Stimulated activated CD4-positive, alpha-beta T cell treated with anti-CD3 and anti-CD28 coated beads, TNF-alpha, amount 100 ng/mL, for 24 hours (primary cell): ENCODE results near the gene EIF4H.
"Not testable (repeated sequence)": the region's sequence is repeated elsewhere in the genome, so short reads cannot be mapped to it uniquely, and the experiment has no call there.

ENCODE experiments used
- DNase-seq, 3 experiments: peaks; one replicate each; pipeline ENCODE4 v3.0.0-alpha.2; 2020; ENCODE audit warnings: low read depth in 3 of 3

Gene EIF4H

DNA sequence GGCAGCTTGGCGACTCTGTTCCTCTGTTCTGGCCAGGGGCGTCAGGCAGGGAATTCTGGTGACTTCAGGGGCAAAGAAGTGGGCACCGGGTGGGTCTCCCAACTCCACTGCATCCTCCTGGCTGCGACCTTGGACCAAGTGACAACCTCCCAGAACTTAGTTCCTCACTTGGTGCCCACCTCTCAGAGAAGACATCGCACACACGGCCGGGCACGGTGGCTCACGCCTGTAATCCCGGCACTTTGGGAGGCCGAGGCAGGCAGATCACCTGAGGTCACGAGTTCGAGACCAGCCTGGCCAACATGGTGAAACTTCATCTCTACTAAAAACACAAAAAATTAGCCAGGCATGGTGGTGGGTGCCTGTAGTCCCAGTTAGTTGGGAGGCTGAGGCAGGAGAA is 50.8 kb downstream of the EIF4H start:
- DNase-seq: not testable (repeated sequence)

- no peak for DNase-seq
These were observed 51.2 kb downstream of the EIF4H start for GRCh38 chr7:74225400-74225799.

DNA sequence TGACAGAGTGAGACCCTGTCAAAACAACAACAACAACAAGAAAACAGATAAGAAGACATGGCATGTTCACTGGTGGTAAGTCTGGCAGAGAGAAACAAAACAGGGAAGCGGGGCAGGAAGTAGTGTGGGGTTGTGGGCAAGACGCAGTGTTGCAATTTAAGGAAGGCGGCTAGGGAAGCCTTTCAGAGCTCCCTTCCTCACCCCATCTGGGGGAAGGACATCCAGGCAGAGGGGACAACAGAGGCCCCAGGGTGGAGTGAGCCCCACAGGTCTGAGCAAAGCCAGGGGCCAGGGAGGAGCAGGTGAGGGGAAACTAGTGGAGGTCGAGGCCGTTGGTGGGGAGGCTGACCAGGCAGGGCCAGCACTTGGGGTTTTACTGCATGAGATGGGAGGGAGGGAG is 52.5 kb downstream of the EIF4H start:
- no peak for DNase-seq

- DNase-seq: no peak
These were observed 55.1 kb downstream of the EIF4H start for GRCh38 chr7:74228951-74229900.

- DNase-seq: no peak
These were observed 56.5 kb downstream of the EIF4H start for GRCh38 chr7:74230446-74231231.

DNA sequence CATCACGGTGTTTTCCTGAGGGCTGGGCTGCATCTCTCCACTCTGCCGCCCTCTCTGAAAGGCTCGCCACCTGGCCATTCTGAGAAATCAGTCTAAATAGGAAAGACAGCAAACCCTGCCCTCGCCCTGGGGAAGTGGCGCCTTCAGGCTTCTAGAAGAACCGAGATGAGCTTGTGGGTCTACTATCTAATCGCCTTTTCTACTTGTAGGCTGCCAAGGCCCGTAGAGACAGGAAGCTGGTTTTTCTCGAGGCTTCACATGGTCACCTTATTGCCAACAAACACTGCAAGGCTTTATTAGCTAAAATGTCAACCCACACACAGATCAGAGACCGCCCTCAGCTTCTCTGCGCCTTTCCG is 57.1 kb downstream of the EIF4H start:
- DNase-seq: no peak

DNA sequence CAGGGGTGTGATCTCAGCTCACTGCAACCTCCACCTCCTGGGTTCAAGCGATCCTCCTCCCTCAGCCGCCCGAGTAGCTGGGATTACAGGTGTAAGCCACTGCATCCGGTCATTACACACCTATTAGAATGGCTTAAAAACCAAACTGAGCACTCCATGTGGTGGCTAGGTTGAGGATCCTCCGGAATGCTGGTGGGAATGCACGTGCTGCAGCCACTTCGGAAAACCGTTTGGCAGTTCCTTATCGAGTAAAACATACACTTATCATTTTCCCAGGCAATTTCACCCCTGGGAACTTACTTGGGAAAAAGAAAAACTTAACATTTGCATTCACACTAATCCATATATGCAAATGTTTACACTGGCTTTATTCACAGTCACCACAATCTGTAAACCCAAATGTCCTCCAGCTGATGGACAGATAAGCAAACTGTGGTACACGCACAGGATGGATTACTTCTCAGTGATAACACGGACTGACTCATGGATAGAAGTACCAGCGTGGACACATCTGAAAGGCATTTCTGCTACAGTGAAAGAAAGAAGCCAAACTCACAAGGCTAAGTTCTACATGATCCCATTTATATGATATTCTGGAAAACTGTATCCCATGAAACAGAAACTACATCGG is 59.6 kb downstream of the EIF4H start:
- DNase-seq: no peak

DNA sequence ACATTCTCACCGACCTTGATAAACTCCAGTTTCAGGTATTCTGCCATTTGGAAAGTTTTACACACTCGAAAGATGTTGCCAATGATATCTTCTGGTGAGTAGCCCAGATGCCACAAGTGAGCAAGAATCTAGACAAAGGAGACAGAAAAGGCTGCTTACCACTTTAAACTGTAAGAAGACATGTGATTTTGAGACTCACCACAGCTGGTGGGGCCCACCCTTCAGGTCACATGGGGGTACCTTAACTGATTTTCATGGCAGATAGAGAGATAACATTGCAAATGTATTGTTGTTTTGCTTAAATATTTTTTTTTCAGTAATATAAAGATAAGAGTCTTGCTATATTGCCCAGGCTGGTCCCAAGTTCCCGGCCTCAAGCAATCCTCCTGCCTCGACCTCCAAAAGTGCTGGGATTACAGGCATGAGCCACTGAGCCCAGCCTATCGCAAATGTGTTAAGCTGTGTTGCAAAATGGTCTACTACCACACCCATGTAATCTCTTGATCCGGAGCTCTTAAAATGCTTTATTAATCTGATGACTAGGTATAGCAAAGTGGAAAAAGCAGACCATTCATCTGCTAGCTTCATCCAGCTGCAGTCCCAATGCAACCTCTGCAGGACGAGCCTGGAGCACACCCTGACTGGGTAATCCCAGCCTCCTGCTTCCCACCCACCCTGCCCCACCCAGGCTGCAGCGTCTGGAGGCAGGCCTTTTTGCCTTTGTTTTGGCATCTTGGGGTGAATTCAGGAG is 61.5 kb downstream of the EIF4H start:
- no peak for DNase-seq

GRCh38 chr7:74236284-74236683 is 62.1 kb downstream of the EIF4H start:
- no peak for DNase-seq

- no peak for DNase-seq
These were observed 66.3 kb downstream of the EIF4H start for GRCh38 chr7:74240482-74240881.

DNA sequence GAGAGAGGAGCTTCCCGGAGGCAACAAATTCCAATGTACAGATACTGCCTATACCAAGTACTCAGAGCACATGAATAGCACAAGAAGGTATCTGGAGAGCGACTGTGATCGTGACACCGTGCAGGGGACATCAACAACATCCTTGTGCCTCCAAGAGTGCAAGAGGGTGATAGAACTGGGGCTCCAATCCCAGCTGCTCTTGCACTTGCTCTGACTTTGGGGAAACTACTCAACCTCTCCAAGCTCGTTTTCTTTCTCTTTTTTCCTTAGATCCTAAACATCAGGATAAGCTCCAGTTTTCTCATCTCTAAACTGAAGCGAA is 67.9 kb downstream of the EIF4H start:
- no peak for DNase-seq

DNA sequence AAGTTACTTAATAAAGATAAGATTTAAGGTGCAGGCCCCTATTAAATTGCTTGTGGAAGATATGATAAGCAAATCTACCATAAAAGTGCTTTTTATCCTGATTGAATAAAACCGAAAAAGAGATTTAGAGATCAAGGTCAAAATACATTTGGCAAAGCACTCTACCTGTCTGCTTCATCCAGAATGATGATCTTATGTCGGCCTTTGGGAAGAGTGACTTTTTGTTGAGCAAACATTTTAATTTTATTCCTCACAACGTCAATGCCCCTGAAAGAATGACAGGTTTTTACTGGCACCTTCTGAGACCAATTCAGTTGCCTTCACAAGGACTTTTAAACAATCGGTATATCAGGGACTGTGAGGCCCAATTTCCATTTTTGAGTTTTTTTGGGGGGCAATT is 72.3 kb downstream of the EIF4H start:
- DNase-seq: no peak
